Aorta (tissue), 5 donors: ENCODE results near the gene INHBB. TPM values are rescaled to one million over a fixed set of nuclear protein-coding genes. Genes with fewer than 3 reads are reported as not detected.
A peak's percentile ranks its signal among the peaks of the same experiment; 100 is the strongest.

Experiments
- ATAC-seq: fragments of 200-7000 bp; cut with Tn5 transposase; one replicate; pipeline ENCODE4 v1.9.1; 2022; ENCODE audit warnings: moderate library complexity; ENCODE audit not compliant: low FRiP score
- DNase-seq, 2 donors: peaks; one replicate each; pipeline ENCODE4 v3.0.0-alpha.2; 2020
- H3K27ac ChIP-seq, 2 donors: one replicate each; pipeline ENCODE4 v1.5.1; 2013; ENCODE audit warnings: low read length in 2 of 2, mild to moderate bottlenecking in 2 of 2, moderate library complexity in 2 of 2, control low read depth in 1 of 2, inconsistent platforms in 1 of 2, low read depth in 1 of 2
- H3K27me3 ChIP-seq, 2 donors: one replicate each; pipeline ENCODE4 v1.6.1; 2013; ENCODE audit warnings: control low read depth in 1 of 2, low read length in 1 of 2, mild to moderate bottlenecking in 1 of 2, moderate library complexity in 1 of 2; ENCODE audit not compliant: insufficient read depth in 2 of 2, control insufficient read depth in 1 of 2
- H3K36me3 ChIP-seq, 2 donors: one replicate each; pipeline ENCODE4 v1.6.1; 2013; ENCODE audit warnings: control low read depth in 1 of 2, low read length in 1 of 2, mild to moderate bottlenecking in 1 of 2; ENCODE audit not compliant: insufficient read depth in 2 of 2, control insufficient read depth in 1 of 2
- H3K4me1 ChIP-seq, 2 donors: one replicate each; pipeline ENCODE4 v1.6.1; 2013; ENCODE audit warnings: low read length in 2 of 2, control low read depth in 1 of 2, mild to moderate bottlenecking in 1 of 2, moderate library complexity in 1 of 2; ENCODE audit not compliant: insufficient read depth in 2 of 2, control insufficient read depth in 1 of 2
- H3K4me3 ChIP-seq, 2 donors: one replicate each; pipeline ENCODE4 v1.5.1; 2013; ENCODE audit warnings: low read length in 2 of 2, control low read depth in 1 of 2, mild to moderate bottlenecking in 1 of 2
- H3K9me3 ChIP-seq: one replicate; pipeline ENCODE4 v1.6.1; 2013; ENCODE audit warnings: mild to moderate bottlenecking, low read length; ENCODE audit not compliant: control insufficient read depth
- WGBS, 2 donors: extraction: QIAGEN DNeasy Blood & Tissue Kit; methylation state at CpG; one replicate each; pipeline ENCODE4 v1.1.7; 2013; 5-methylcytosine and 5-hydroxymethylcytosine counted together
- intact Hi-C, 2 donors: fragments of 100-400 bp; cut with DNase I; formaldehyde crosslinking; loops; one replicate each; pipeline versions ENCODE4 v1.14.2 to v1.15.0; 2022
- polyA plus RNA-seq, 2 donors: library from polyadenylated mRNA; stranded (reverse); fragments of 200-250 nt; gene quantifications; one replicate each; pipeline ENCODE4 v1.2.3, GENCODE V29; 2013
- total RNA-seq, 2 donors: library from RNA; stranded (reverse); fragmentation: NEBNext Ultra II Directional; extraction: Animal tissue kit (Norgen Biotek cat#: 25700); gene quantifications; one replicate each; pipeline ENCODE4 v1.2.1, GENCODE V29; 2021
- donor health status: healthy with polysubstance abuse.
- donor health status: Bipolar disorder and iron deficiency.
- donor health status: DM: no; HTN: no; CAD: no.
- donor health status: DM: no; HTN: no; CAD: no.
- donor health status: DM: yes; HTN: yes; CAD: no.

INHBB gene
- total and polyA plus RNA-seq, 4 donors: 0.43 to 21.9 (median 9.9) TPM

GRCh38 chr2:120391911-120392665 is 46.2 kb downstream of the INHBB start:
- intact Hi-C loops: no loop called here
- 82 to 91% methylated on average over 16 of the region's 16 CpGs for WGBS, 2 donors
- Histone ChIP-seq H3K27me3 (no peaks in the 10 kb centered on the region), H3K27ac (no peak overlapping the region), H3K4me1 (no peaks in the 10 kb centered on the region), H3K9me3 (no peaks in the 10 kb centered on the region), H3K4me3 (no peak overlapping the region), H3K36me3 (no peaks in the 10 kb centered on the region)
- ATAC-seq (no peak), DNase-seq (peak in 1 of 2 donors; percentile 65)

GRCh38 chr2:120392923-120393322 is 47.0 kb downstream of the INHBB start:
- DNase-seq: no peak
- Histone ChIP-seq H3K27ac (no peak overlapping the region), H3K4me3 (no peak overlapping the region), H3K27me3 (no peaks in the 10 kb centered on the region), H3K4me1 (no peaks in the 10 kb centered on the region), H3K9me3 (no peaks in the 10 kb centered on the region), H3K36me3 (no peaks in the 10 kb centered on the region)
- 98 to 100% methylated on average over 1 of the region's 1 CpG for WGBS, 2 donors
- no peak for ATAC-seq
- intact Hi-C loops: no loop called here

- DNase-seq (no peak), ATAC-seq (no peak)
- Histone ChIP-seq H3K27ac (no peak overlapping the region), H3K27me3 (no peaks in the 10 kb centered on the region), H3K4me1 (no peaks in the 10 kb centered on the region), H3K36me3 (no peaks in the 10 kb centered on the region), H3K9me3 (no peaks in the 10 kb centered on the region), H3K4me3 (no peak overlapping the region)
- WGBS, 2 donors: 96 to 99% methylated on average over 5 of the region's 5 CpGs
- intact Hi-C loops: no loop called here
These were observed 47.5 kb downstream of the INHBB start for GRCh38 chr2:120393456-120393855.

GRCh38 chr2:120394764-120395163 is 48.8 kb downstream of the INHBB start:
- ATAC-seq: no peak
- WGBS, 2 donors: 96 to 97% methylated on average over 8 of the region's 8 CpGs
- no peaks in the 10 kb centered on the region for H3K36me3 ChIP-seq
- no peaks in the 10 kb centered on the region for H3K27me3 ChIP-seq
- peak in 1 of 2 donors; percentile 54 for DNase-seq
- H3K4me3 ChIP-seq: no peak overlapping the region
- no peaks in the 10 kb centered on the region for H3K4me1 ChIP-seq
- intact Hi-C loops: no loop called here
- no peak overlapping the region for H3K27ac ChIP-seq
- H3K9me3 ChIP-seq: no peaks in the 10 kb centered on the region

- Histone ChIP-seq H3K27me3 (no peaks in the 10 kb centered on the region), H3K4me1 (no peaks in the 10 kb centered on the region), H3K9me3 (no peaks in the 10 kb centered on the region), H3K27ac (no peak overlapping the region), H3K36me3 (no peaks in the 10 kb centered on the region), H3K4me3 (no peak overlapping the region)
- intact Hi-C loops: no loop called here
- DNase-seq (peak in 1 of 2 donors; percentile 35), ATAC-seq (no peak)
- 75 to 82% methylated on average over 21 of the region's 21 CpGs for WGBS, 2 donors
These were observed 49.5 kb downstream of the INHBB start for GRCh38 chr2:120395221-120396012.

GRCh38 chr2:120396013-120396860 is 50.3 kb downstream of the INHBB start:
- no peak overlapping the region for H3K4me3 ChIP-seq
- no peaks in the 10 kb centered on the region for H3K27me3 ChIP-seq
- 44 to 56% methylated on average over 29 to 31 of the region's 31 CpGs for WGBS, 2 donors
- H3K9me3 ChIP-seq: no peaks in the 10 kb centered on the region
- H3K36me3 ChIP-seq: no peaks in the 10 kb centered on the region
- DNase-seq (peak in 1 of 2 donors; percentile 55), ATAC-seq (no peak)
- H3K27ac ChIP-seq: no peak overlapping the region
- H3K4me1 ChIP-seq: no peaks in the 10 kb centered on the region
- intact Hi-C loops: no loop called here

GRCh38 chr2:120396861-120397811 is 51.2 kb downstream of the INHBB start:
- Histone ChIP-seq H3K27ac (no peak overlapping the region), H3K4me1 (no peaks in the 10 kb centered on the region), H3K27me3 (no peaks in the 10 kb centered on the region), H3K9me3 (no peaks in the 10 kb centered on the region), H3K36me3 (no peaks in the 10 kb centered on the region), H3K4me3 (no peak overlapping the region)
- intact Hi-C loops: no loop called here
- 83 to 84% methylated on average over 25 of the region's 25 CpGs for WGBS, 2 donors
- DNase-seq: peak in 1 of 2 donors; percentile 55
- ATAC-seq: no peak
